ENCODE results near the gene AANAT.

DNA sequence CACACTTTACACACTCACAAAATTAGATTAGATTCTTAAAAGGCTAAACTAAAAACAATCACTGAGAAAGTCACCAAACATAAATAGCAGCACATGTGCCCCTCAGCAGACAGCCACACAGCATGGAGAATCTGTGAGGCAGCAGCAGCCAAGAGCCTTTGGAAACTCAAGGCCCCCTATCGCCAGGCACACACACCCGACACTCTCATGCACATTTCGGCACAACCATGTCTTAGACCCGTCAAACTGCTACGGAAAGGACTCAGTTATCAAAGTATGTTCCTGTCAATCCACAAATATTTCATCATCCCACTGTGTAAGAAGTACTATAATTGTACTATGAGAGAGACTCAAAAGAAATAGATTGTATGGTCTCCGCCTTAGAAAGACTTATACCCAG lies 35.4 kb upstream of the AANAT start:
- TF ChIP-seq, protein P1, sequence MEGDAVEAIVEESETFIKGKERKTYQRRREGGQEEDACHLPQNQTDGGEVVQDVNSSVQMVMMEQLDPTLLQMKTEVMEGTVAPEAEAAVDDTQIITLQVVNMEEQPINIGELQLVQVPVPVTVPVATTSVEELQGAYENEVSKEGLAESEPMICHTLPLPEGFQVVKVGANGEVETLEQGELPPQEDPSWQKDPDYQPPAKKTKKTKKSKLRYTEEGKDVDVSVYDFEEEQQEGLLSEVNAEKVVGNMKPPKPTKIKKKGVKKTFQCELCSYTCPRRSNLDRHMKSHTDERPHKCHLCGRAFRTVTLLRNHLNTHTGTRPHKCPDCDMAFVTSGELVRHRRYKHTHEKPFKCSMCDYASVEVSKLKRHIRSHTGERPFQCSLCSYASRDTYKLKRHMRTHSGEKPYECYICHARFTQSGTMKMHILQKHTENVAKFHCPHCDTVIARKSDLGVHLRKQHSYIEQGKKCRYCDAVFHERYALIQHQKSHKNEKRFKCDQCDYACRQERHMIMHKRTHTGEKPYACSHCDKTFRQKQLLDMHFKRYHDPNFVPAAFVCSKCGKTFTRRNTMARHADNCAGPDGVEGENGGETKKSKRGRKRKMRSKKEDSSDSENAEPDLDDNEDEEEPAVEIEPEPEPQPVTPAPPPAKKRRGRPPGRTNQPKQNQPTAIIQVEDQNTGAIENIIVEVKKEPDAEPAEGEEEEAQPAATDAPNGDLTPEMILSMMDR (IDR thresholded peaks at IDR 0.05), result no peak
- no peak for TF ChIP-seq POLR2A (IDR thresholded peaks at IDR 0.05)

Measured in uterus (tissue), 2 donors.